Skeletal muscle satellite cell (primary cell): ENCODE data around the gene SIN3A.
"Not testable (repeated sequence)": the region's sequence is repeated elsewhere in the genome, so short reads cannot be mapped to it uniquely, and the experiment has no call there.

ENCODE experiments used
- H3K27me3 ChIP-seq: 2 replicates; pipeline ENCODE4 v1.7.0; 2013; ENCODE audit warnings: low read length; ENCODE audit not compliant: control insufficient read depth, insufficient read depth
- H3K36me3 ChIP-seq: 2 replicates; pipeline ENCODE4 v1.7.0; 2013; ENCODE audit warnings: mild to moderate bottlenecking, control low read depth, low read length; ENCODE audit not compliant: insufficient read depth
- H3K4me1 ChIP-seq: 2 replicates; pipeline ENCODE4 v1.7.0; 2013; ENCODE audit warnings: low read length; ENCODE audit not compliant: control insufficient read depth, insufficient read depth
- H3K4me2 ChIP-seq: 2 replicates; pipeline ENCODE4 v1.7.0; 2013; ENCODE audit warnings: mild to moderate bottlenecking, low read length
- H3K4me3 ChIP-seq: 2 replicates; pipeline ENCODE4 v1.7.0; 2013; ENCODE audit warnings: low read length
- H3K9ac ChIP-seq: 2 replicates; pipeline ENCODE4 v1.7.0; 2013; ENCODE audit warnings: mild to moderate bottlenecking, low read depth, low read length, moderate library complexity
- H3K9me3 ChIP-seq: replicated peaks from 2 replicates; pipeline ENCODE4 v1.7.0; 2013; ENCODE audit warnings: mild to moderate bottlenecking, control low read depth, low read length

Gene SIN3A

DNA sequence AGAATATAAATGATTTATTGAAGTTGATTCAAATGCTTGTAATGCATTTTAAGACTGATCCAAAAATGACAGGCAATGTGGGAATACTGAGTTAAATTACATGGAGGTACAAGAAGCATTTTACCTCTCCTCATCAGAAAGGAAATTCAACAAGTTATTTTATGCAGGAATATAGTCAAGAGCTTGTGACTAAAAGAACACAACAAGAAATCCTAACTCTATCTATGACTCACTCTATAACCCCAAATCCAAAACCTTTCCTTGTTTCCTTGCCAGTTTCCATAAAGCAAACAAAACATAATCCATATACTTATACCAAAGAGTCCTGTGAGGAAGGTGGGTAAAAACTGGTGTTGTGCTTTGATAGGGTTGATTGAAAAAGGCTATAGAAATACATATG is 30.8 kb downstream of the SIN3A start:
- H3K4me1 ChIP-seq: peaks cover 9% of the 10 kb centered on the region
- no peak overlapping the region for H3K4me2 ChIP-seq
- no peaks in the 10 kb centered on the region for H3K9me3 ChIP-seq
- no peak overlapping the region for H3K9ac ChIP-seq
- no peak overlapping the region for H3K4me3 ChIP-seq
- no peaks in the 10 kb centered on the region for H3K27me3 ChIP-seq
- H3K36me3 ChIP-seq: peaks cover 16% of the 10 kb centered on the region

DNA sequence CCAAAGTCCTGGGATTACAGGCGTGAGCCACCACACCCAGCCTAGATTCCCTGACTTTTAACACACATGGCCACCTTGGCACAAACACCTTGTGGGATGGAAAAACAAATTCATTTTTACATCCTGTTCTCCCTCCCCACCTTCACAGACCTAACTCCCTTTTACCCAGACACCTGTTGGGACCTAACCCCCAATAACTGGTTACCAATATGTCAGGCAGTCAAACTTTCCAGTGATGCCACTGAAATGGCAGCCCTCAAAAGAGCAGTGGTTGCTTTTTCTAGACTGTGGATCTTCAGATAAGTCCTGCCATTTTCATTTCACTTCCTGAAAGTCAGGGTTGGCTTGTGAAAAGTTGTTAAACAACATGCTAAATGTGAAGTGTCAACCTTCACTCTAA is 34.9 kb downstream of the SIN3A start:
- no peak overlapping the region for H3K4me2 ChIP-seq
- peaks cover 9% of the 10 kb centered on the region for H3K4me1 ChIP-seq
- no peak overlapping the region for H3K4me3 ChIP-seq
- H3K27me3 ChIP-seq: no peaks in the 10 kb centered on the region
- H3K9ac ChIP-seq: no peak overlapping the region
- H3K36me3 ChIP-seq: peaks cover 27% of the 10 kb centered on the region
- no peaks in the 10 kb centered on the region for H3K9me3 ChIP-seq

DNA sequence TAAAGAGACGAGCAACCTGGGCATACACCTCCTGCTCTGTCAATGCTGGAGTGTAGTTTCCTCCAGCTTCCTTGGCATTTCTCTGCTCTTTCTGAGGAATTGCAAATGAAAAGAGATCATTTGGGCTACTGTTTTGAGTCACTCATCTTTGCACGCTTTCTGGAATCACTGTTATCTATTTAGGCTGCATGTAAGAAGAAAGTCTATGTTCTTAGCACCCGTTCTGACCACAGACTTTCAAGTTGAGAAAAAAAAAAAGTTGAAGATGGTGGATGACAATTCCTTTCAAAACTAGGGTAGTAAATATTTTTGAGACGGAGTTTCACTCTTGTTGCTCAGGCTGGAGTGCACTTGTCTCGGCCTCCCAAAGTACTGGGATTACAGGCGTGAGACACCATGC is 41.3 kb downstream of the SIN3A start:
- Histone ChIP-seq H3K36me3 (peaks cover 54% of the 10 kb centered on the region), H3K4me3 (no peak overlapping the region), H3K4me1 (no peaks in the 10 kb centered on the region), H3K4me2 (no peak overlapping the region), H3K9ac (no peak overlapping the region), H3K9me3 (no peaks in the 10 kb centered on the region), H3K27me3 (no peaks in the 10 kb centered on the region)

DNA sequence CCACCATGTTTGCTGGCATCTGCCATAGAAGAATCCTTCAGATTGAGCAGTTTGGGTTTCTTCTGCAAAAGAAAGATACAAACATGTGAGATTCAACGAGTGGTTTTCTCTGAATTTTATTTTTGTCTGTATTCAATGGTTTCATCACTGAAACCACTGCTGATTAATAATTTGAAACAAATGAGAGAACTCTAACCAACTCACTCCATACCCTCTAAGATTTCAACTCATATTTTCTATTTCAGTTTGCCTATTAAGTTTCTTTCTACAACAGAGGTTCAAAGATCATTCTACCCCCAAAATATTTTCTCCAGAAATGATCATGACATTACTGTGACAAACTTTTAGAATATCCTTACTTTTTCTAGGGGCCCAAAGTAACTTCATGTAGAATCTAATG is 44.4 kb downstream of the SIN3A start:
- H3K9ac ChIP-seq: no peak overlapping the region
- peaks cover 52% of the 10 kb centered on the region for H3K36me3 ChIP-seq
- H3K4me1 ChIP-seq: no peaks in the 10 kb centered on the region
- no peaks in the 10 kb centered on the region for H3K9me3 ChIP-seq
- H3K27me3 ChIP-seq: no peaks in the 10 kb centered on the region
- no peak overlapping the region for H3K4me2 ChIP-seq
- no peak overlapping the region for H3K4me3 ChIP-seq

DNA sequence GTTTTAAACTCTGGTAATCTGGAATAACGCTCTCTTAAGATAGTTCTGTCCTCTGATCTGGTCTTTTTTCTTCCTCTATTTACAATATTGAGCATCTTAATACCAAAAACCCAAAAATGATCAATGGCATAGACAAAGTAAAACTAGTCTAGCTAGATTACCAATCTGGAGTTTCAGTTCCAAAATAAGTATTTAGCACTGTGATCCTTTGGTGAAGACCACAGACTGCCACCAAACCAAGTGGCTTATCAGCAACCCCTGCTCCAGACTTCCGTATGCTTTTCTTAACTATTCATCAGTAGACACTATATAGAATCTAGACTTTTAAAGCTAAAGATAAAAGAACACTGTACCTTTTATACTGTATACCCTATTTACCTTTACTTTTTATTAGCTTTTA is 47.6 kb downstream of the SIN3A start:
- Histone ChIP-seq H3K27me3 (no peaks in the 10 kb centered on the region), H3K4me2 (no peak overlapping the region), H3K4me3 (no peak overlapping the region), H3K4me1 (no peaks in the 10 kb centered on the region), H3K9me3 (no peaks in the 10 kb centered on the region), H3K9ac (no peak overlapping the region), H3K36me3 (peaks cover 48% of the 10 kb centered on the region)

DNA sequence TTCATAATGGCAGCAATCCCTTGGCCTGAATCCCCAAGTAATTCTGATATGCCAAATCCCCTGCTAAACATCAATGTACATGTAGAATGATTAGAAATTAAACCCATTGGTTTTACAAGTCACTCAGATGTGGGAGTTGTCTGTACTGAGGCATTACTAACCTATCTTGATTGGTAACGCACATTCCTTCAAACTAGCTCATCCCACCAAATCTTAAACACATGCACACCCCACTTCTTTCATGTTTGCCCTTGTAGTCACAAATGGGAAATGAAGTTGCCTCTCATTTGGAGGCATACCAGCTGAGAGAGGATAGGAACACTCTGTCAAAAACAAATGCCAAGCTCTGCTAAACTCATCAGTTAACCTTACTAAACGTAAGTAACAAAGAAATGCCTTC is 54.0 kb downstream of the SIN3A start:
- Histone ChIP-seq H3K36me3 (peaks cover 72% of the 10 kb centered on the region), H3K4me1 (no peaks in the 10 kb centered on the region), H3K9ac (no peak overlapping the region), H3K4me2 (no peak overlapping the region), H3K4me3 (no peak overlapping the region), H3K9me3 (no peaks in the 10 kb centered on the region), H3K27me3 (no peaks in the 10 kb centered on the region)

DNA sequence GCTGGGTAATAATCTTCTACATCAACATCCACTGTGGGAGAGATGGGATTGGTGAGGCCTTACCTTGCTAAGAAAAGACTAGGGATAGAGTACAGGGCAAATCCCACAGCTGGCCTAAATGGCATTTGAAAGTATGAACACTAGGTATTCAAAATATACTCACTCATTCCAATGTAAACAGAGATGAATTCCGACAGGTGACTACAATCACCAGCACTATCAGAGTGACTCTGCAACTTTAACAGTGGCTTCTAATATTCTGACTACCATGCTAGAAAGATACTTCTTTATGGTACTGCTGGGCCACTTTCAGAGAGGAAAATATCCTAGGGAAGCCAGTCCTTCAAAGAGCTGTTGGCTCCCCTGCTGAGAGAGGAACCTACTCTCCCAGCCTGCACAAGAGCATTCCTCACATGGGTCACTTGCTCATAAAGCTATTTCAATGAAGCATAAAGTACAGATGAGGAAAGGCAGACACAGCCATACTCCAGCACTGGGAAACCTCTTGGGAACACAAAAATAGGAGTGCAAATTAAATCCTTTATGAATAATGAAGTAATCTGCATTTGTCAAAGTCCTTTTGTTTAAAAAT is 61.6 kb downstream of the SIN3A start:
- H3K36me3 ChIP-seq: peaks cover 91% of the 10 kb centered on the region
- H3K9me3 ChIP-seq: no peaks in the 10 kb centered on the region
- no peak overlapping the region for H3K4me2 ChIP-seq
- no peak overlapping the region for H3K9ac ChIP-seq
- H3K4me1 ChIP-seq: no peaks in the 10 kb centered on the region
- no peaks in the 10 kb centered on the region for H3K27me3 ChIP-seq
- no peak overlapping the region for H3K4me3 ChIP-seq

DNA sequence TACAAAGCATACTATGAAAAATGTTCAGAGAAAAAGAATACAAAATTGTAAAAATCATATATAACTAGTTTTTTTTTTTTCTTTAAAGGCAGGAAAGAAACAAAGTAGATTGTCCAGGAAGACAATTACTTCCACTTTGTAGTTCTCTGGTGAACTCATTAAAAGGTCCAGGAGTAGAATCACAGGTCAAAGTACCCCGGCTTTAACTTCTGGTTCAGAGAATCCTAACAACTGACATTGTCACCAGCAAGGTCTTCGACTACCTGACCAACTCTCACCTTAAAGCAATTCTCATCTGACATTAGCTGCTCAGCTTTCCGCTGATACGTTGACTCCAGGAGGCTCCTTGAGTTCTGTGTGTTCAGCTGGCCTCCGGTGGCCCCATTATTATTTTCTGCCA is 67.5 kb downstream of the SIN3A start:
- H3K4me3 ChIP-seq, H3K4me2 ChIP-seq, H3K9me3 ChIP-seq, H3K9ac ChIP-seq, H3K27me3 ChIP-seq, H3K4me1 ChIP-seq: not testable (repeated sequence)
- H3K36me3 ChIP-seq: peaks cover 66% of the 10 kb centered on the region

DNA sequence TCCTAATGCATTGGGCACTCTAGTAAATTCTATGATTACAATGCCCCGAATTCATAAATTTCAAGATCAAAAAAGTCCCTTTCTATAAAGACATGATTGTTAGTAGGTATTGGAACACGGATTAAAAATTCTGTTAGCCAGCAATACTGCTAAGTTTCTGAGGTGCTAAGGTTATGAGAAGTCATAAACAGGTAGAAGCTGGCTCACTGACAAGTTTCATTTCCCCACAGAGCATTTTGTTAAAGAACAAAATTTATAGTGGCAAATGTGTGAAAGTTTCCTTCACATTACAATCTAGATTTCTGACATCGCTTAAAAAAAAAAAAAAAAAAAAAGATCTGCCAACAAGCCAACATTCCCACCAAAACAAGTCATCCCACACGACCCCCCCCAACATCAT is 70.7 kb downstream of the SIN3A start:
- Histone ChIP-seq H3K4me1 (no peaks in the 10 kb centered on the region), H3K9me3 (no peaks in the 10 kb centered on the region), H3K4me3 (no peak overlapping the region), H3K9ac (no peak overlapping the region), H3K36me3 (peaks cover 58% of the 10 kb centered on the region), H3K4me2 (no peak overlapping the region), H3K27me3 (no peaks in the 10 kb centered on the region)

DNA sequence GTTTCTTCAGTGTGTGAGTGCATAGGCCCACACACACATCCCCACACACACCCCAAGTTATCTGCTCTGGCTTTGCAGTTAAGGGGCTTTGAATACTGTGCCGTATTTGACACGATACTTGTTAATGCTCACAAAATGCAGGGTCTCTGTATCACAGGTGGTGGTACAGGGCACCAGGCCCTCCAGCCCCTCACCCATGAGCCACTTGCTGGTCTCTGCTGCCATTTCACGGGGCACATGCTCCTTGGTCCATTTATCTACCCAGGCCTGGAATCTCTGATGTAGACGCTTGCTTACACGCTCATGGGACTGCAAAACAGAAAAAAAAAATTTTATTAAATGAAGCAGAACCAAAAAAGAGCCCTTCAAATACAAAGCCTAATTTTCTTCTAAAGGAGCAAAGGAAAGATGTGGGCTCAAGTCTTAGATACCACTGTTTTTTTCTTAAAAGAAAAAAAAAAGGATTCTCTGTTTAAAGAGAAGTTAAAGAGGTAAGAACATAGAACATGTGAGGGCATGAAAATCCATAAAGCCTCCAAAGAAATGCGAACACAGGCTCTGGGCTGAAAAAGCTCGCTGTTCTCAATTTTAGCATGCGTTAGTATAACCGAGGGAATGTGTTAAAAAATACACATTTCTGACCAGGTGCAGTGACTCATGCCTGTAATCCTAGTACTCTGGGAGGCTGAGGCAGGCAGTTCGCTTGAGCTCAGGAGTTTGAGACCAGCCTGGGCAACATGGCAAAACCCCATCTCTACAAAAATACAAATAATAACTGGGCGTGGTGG is 79.4 kb downstream of the SIN3A start:
- H3K9me3 ChIP-seq: no peaks in the 10 kb centered on the region
- no peak overlapping the region for H3K4me3 ChIP-seq
- H3K27me3 ChIP-seq: no peaks in the 10 kb centered on the region
- H3K4me1 ChIP-seq: peaks cover 22% of the 10 kb centered on the region
- H3K36me3 ChIP-seq: peaks cover 59% of the 10 kb centered on the region
- H3K4me2 ChIP-seq: no peak overlapping the region
- H3K9ac ChIP-seq: no peak overlapping the region

DNA sequence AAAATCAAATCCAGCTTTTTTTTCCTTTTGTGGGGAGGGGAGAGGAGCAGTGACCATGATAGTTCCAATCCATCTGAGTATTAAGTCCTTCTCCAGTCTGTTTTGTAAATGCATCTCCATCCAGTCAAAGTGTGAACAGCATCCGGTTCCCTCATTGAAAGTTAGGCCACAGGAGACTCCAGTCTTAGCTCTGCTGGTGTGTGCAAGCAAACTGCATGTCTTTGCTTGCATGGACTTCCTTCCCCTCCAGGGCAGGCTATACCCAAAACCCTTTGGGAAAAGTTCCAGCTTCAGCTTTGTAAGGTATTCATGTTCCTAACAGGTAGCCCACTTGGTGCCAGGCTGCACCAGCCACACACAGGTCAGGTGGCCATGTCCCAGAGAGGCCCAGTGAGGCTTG is 80.0 kb downstream of the SIN3A start:
- Histone ChIP-seq H3K4me2 (no peak overlapping the region), H3K4me3 (no peak overlapping the region), H3K36me3 (peaks cover 59% of the 10 kb centered on the region), H3K27me3 (no peaks in the 10 kb centered on the region), H3K9ac (no peak overlapping the region), H3K9me3 (no peaks in the 10 kb centered on the region), H3K4me1 (peaks cover 22% of the 10 kb centered on the region)
